CD8-positive, alpha-beta memory T cell (primary cell): ENCODE data around the gene TUBB3. TPM values are rescaled to one million over a fixed set of nuclear protein-coding genes. Genes with fewer than 3 reads are reported as not detected.
"Not testable (repeated sequence)": the region's sequence is repeated elsewhere in the genome, so short reads cannot be mapped to it uniquely, and the experiment has no call there.

Experiments
- CTCF ChIA-PET: fragments of 350-600 bp; sonication (Branson Sonifier 250); formaldehyde crosslinking; loops from one replicate; lab custom pipeline; 2021; ENCODE audit warnings: antibody characterized with exemption; lab: Charles Lee
- POLR2A ChIA-PET: fragments of 350-600 bp; sonication (Branson Sonifier 250); formaldehyde crosslinking; loops from one replicate; lab custom pipeline; 2021; ENCODE audit warnings: antibody characterized with exemption; lab: Charles Lee
- DNase-seq, 5 donors: peaks; one replicate each; pipeline versions ENCODE4 v3.0.0 to v3.0.0-alpha.2; 2020 to 2022; ENCODE audit warnings: mixed read lengths in 1 of 5
- H3K27ac ChIP-seq: one replicate; pipeline ENCODE4 v1.7.0; 2013; ENCODE audit warnings: low read depth, mild to moderate bottlenecking, low read length, moderate library complexity
- H3K27me3 ChIP-seq: 2 replicates; pipeline ENCODE4 v1.7.0; 2013; ENCODE audit warnings: low read length, mild to moderate bottlenecking; ENCODE audit not compliant: insufficient read depth, poor library complexity, severe bottlenecking
- H3K36me3 ChIP-seq: 2 replicates; pipeline ENCODE4 v1.7.0; 2013; ENCODE audit warnings: mild to moderate bottlenecking, low read length, moderate library complexity; ENCODE audit not compliant: insufficient read depth
- H3K4me1 ChIP-seq: 2 replicates; pipeline ENCODE4 v1.7.0; 2013; ENCODE audit warnings: mild to moderate bottlenecking, low read length, moderate library complexity; ENCODE audit not compliant: insufficient read depth
- H3K4me3 ChIP-seq: 2 replicates; pipeline ENCODE4 v1.7.0; 2013; ENCODE audit warnings: mild to moderate bottlenecking, low read length
- H3K9me3 ChIP-seq: 2 replicates; pipeline ENCODE4 v1.7.0; 2013; ENCODE audit warnings: mild to moderate bottlenecking, low read length
- H3K27ac Mint-ChIP-seq, 8 donors: one replicate each; pipeline ENCODE4 v1.8.0; 2020 to 2021; ENCODE audit warnings: mixed read lengths in 8 of 8, mild to moderate bottlenecking in 6 of 8, inconsistent platforms in 3 of 8, moderate library complexity in 3 of 8
- H3K27me3 Mint-ChIP-seq, 2 donors: one replicate each; pipeline ENCODE4 v1.8.0; 2020 to 2021; ENCODE audit warnings: mixed read lengths in 2 of 2, mild to moderate bottlenecking in 1 of 2, moderate library complexity in 1 of 2
- H3K36me3 Mint-ChIP-seq, 3 donors: one replicate each; pipeline ENCODE4 v1.8.0; 2020 to 2021; ENCODE audit warnings: mixed read lengths in 3 of 3, inconsistent platforms in 1 of 3, mild to moderate bottlenecking in 1 of 3
- H3K4me1 Mint-ChIP-seq, 3 donors: one replicate each; pipeline ENCODE4 v1.8.0; 2020 to 2021; ENCODE audit warnings: mixed read lengths in 3 of 3, inconsistent platforms in 1 of 3, mild to moderate bottlenecking in 1 of 3
- H3K4me3 Mint-ChIP-seq, 7 donors: one replicate each; pipeline ENCODE4 v1.8.0; 2020 to 2021; ENCODE audit warnings: mixed read lengths in 7 of 7, mild to moderate bottlenecking in 6 of 7, moderate library complexity in 4 of 7, inconsistent platforms in 2 of 7
- H3K9me3 Mint-ChIP-seq, 5 donors: one replicate each; pipeline ENCODE4 v1.8.0; 2020 to 2022; ENCODE audit warnings: mixed read lengths in 5 of 5, mild to moderate bottlenecking in 3 of 5, moderate library complexity in 2 of 5, inconsistent platforms in 1 of 5
- polyA plus RNA-seq: library from polyadenylated mRNA; unstranded; fragments of 300-500 nt; fragmentation: Illumina TruSeq; gene quantifications from one replicate; pipeline ENCODE4 v1.2.3, GENCODE V29; 2021
- total RNA-seq, 2 experiments: library from RNA; stranded (reverse); gene quantifications; one replicate each; pipeline ENCODE4 v1.2.3, GENCODE V29; 2021

TUBB3 gene
- total and polyA plus RNA-seq, 3 experiments from 2014 or later: 0.31 to 0.38 TPM; not detected in 1

GRCh38 chr16:89960966-89961365 lies 37.8 kb downstream of the TUBB3 start:
- ChIA-PET CTCF (no interaction called here), POLR2A (no interaction called here)
- Histone ChIP-seq H3K9me3 (no peaks in the 10 kb centered on the region), H3K27me3 (no peaks in the 10 kb centered on the region), H3K36me3 (peaks cover 5% of the 10 kb centered on the region), H3K4me1 (no peaks in the 10 kb centered on the region), H3K27ac (no peak overlapping the region), H3K4me3 (no peak overlapping the region)
- no peaks in the 10 kb centered on the region for H3K9me3 Mint-ChIP-seq
- H3K4me3 Mint-ChIP-seq: no peak overlapping the region
- no peak overlapping the region for H3K27ac Mint-ChIP-seq
- H3K27me3 Mint-ChIP-seq: no peaks in the 10 kb centered on the region
- DNase-seq: no peak
- no peaks in the 10 kb centered on the region for H3K4me1 Mint-ChIP-seq
- peaks cover 0 to 60% (median 15%) of the 10 kb centered on the region in 3 donors for H3K36me3 Mint-ChIP-seq

- peaks cover 0 to 57% (median 15%) of the 10 kb centered on the region in 3 donors for H3K36me3 Mint-ChIP-seq
- Histone ChIP-seq H3K27me3 (no peaks in the 10 kb centered on the region), H3K36me3 (peaks cover 5% of the 10 kb centered on the region), H3K4me3 (no peak overlapping the region), H3K27ac (no peak overlapping the region), H3K4me1 (no peaks in the 10 kb centered on the region), H3K9me3 (no peaks in the 10 kb centered on the region)
- no peak overlapping the region for H3K4me3 Mint-ChIP-seq
- no peaks in the 10 kb centered on the region for H3K9me3 Mint-ChIP-seq
- H3K27ac Mint-ChIP-seq: no peak overlapping the region
- no peak for DNase-seq
- no peaks in the 10 kb centered on the region for H3K27me3 Mint-ChIP-seq
- ChIA-PET CTCF (no interaction called here), POLR2A (no interaction called here)
- no peaks in the 10 kb centered on the region for H3K4me1 Mint-ChIP-seq
Observed at GRCh38 chr16:89961920-89962319, 38.8 kb downstream of the TUBB3 start.

GRCh38 chr16:89962754-89963498 lies 39.8 kb downstream of the TUBB3 start:
- Mint-ChIP-seq H3K27ac (no peak overlapping the region), H3K27me3 (no peaks in the 10 kb centered on the region), H3K4me3 (no peak overlapping the region), H3K9me3 (no peaks in the 10 kb centered on the region), H3K4me1 (no peaks in the 10 kb centered on the region), H3K36me3 (peaks cover 0 to 47% (median 14%) of the 10 kb centered on the region in 3 donors)
- no peaks in the 10 kb centered on the region for H3K27me3 ChIP-seq
- no peaks in the 10 kb centered on the region for H3K9me3 ChIP-seq
- H3K4me3 ChIP-seq: no peak overlapping the region
- no peak for DNase-seq
- H3K4me1 ChIP-seq: no peaks in the 10 kb centered on the region
- CTCF ChIA-PET: no interaction called here
- no peak overlapping the region for H3K27ac ChIP-seq
- H3K36me3 ChIP-seq: peaks cover 5% of the 10 kb centered on the region
- POLR2A ChIA-PET: no interaction called here

- no peak for DNase-seq
- Histone ChIP-seq H3K9me3 (no peaks in the 10 kb centered on the region), H3K27me3 (no peaks in the 10 kb centered on the region), H3K4me1 (no peaks in the 10 kb centered on the region), H3K36me3 (peaks cover 1% of the 10 kb centered on the region), H3K27ac (no peak overlapping the region), H3K4me3 (no peak overlapping the region)
- H3K27me3 Mint-ChIP-seq: no peaks in the 10 kb centered on the region
- ChIA-PET POLR2A (no interaction called here), CTCF (no interaction called here)
- H3K36me3 Mint-ChIP-seq: peaks cover 0 to 34% (median 8%) of the 10 kb centered on the region in 3 donors
- no peaks in the 10 kb centered on the region for H3K9me3 Mint-ChIP-seq
- H3K4me1 Mint-ChIP-seq: no peaks in the 10 kb centered on the region
- H3K27ac Mint-ChIP-seq: no peak overlapping the region
- no peak overlapping the region for H3K4me3 Mint-ChIP-seq
Observed at GRCh38 chr16:89964201-89964600, 41.1 kb downstream of the TUBB3 start.

- Histone ChIP-seq H3K4me3 (no peak overlapping the region), H3K27ac (no peak overlapping the region), H3K4me1 (no peaks in the 10 kb centered on the region), H3K9me3 (no peaks in the 10 kb centered on the region), H3K36me3 (no peaks in the 10 kb centered on the region), H3K27me3 (no peaks in the 10 kb centered on the region)
- Mint-ChIP-seq H3K4me1 (peaks cover 0 to 6% (median 0%) of the 10 kb centered on the region in 3 donors), H3K9me3 (no peaks in the 10 kb centered on the region), H3K27ac (peak overlapping the region in 1 of 8 donors; percentile 55), H3K36me3 (peaks cover 0 to 22% (median 7%) of the 10 kb centered on the region in 3 donors), H3K27me3 (no peaks in the 10 kb centered on the region), H3K4me3 (no peak overlapping the region)
- POLR2A ChIA-PET: no interaction called here
- CTCF ChIA-PET: no interaction called here
- no peak for DNase-seq
Observed at GRCh38 chr16:89965447-89966225, 42.5 kb downstream of the TUBB3 start.

- ChIA-PET POLR2A (no interaction called here), CTCF (no interaction called here)
- Histone ChIP-seq H3K27ac (no peak overlapping the region), H3K4me3 (no peak overlapping the region), H3K9me3 (peaks cover 3% of the 10 kb centered on the region), H3K27me3 (no peaks in the 10 kb centered on the region), H3K36me3 (no peaks in the 10 kb centered on the region), H3K4me1 (peaks cover 9% of the 10 kb centered on the region)
- no peaks in the 10 kb centered on the region for H3K9me3 Mint-ChIP-seq
- peaks cover 0 to 13% (median 7%) of the 10 kb centered on the region in 3 donors for H3K36me3 Mint-ChIP-seq
- no peak overlapping the region for H3K27ac Mint-ChIP-seq
- H3K4me3 Mint-ChIP-seq: no peak overlapping the region
- peaks cover 3 to 16% (median 6%) of the 10 kb centered on the region in 3 donors for H3K4me1 Mint-ChIP-seq
- no peaks in the 10 kb centered on the region for H3K27me3 Mint-ChIP-seq
- DNase-seq: no peak
Observed at GRCh38 chr16:89966756-89967155, 43.6 kb downstream of the TUBB3 start.

- H3K4me1 ChIP-seq: peaks cover 13% of the 10 kb centered on the region
- Mint-ChIP-seq H3K4me1 (peaks cover 3 to 20% (median 6%) of the 10 kb centered on the region in 3 donors), H3K36me3 (peaks cover 0 to 13% (median 7%) of the 10 kb centered on the region in 3 donors)
- H3K4me3 ChIP-seq, H3K4me3 Mint-ChIP-seq, CTCF ChIA-PET, H3K9me3 Mint-ChIP-seq, H3K27ac Mint-ChIP-seq, H3K36me3 ChIP-seq, H3K27me3 ChIP-seq, H3K27ac ChIP-seq, POLR2A ChIA-PET, H3K27me3 Mint-ChIP-seq, H3K9me3 ChIP-seq, DNase-seq: not testable (repeated sequence)
Observed at GRCh38 chr16:89967436-89967835, 44.3 kb downstream of the TUBB3 start.

- H3K9me3 ChIP-seq, H3K9me3 Mint-ChIP-seq, H3K27me3 Mint-ChIP-seq, H3K27ac ChIP-seq, DNase-seq, H3K4me3 ChIP-seq, H3K36me3 ChIP-seq, H3K27ac Mint-ChIP-seq, POLR2A ChIA-PET, CTCF ChIA-PET, H3K27me3 ChIP-seq: not testable (repeated sequence)
- Mint-ChIP-seq H3K4me3 (peak overlapping the region in 1 of 7 donors; percentile 56), H3K36me3 (peaks cover 0 to 14% (median 7%) of the 10 kb centered on the region in 3 donors), H3K4me1 (peaks cover 6 to 23% (median 6%) of the 10 kb centered on the region in 3 donors)
- H3K4me1 ChIP-seq: peaks cover 13% of the 10 kb centered on the region
Observed at GRCh38 chr16:89968074-89968473, 44.9 kb downstream of the TUBB3 start.
